ENCODE measurements around the gene HDAC4. TPM values are rescaled to one million over a fixed set of nuclear protein-coding genes. Genes with fewer than 3 reads are reported as not detected.
A peak's percentile ranks its signal among the peaks of the same experiment; 100 is the strongest.
"Not testable (repeated sequence)": the region's sequence is repeated elsewhere in the genome, so short reads cannot be mapped to it uniquely, and the experiment has no call there.

The HDAC4 gene
- total RNA-seq, 1 donor from 2014 or later, result 46.2 TPM

GRCh38 chr2:239041062-239041461 lies 359.8 kb downstream of the HDAC4 start:
- peak overlapping the region; percentile 28 for H3K27ac Mint-ChIP-seq
- H3K4me3 Mint-ChIP-seq (ENCODE audit: low read depth), result no peak overlapping the region
- TF ChIP-seq, protein P1, sequence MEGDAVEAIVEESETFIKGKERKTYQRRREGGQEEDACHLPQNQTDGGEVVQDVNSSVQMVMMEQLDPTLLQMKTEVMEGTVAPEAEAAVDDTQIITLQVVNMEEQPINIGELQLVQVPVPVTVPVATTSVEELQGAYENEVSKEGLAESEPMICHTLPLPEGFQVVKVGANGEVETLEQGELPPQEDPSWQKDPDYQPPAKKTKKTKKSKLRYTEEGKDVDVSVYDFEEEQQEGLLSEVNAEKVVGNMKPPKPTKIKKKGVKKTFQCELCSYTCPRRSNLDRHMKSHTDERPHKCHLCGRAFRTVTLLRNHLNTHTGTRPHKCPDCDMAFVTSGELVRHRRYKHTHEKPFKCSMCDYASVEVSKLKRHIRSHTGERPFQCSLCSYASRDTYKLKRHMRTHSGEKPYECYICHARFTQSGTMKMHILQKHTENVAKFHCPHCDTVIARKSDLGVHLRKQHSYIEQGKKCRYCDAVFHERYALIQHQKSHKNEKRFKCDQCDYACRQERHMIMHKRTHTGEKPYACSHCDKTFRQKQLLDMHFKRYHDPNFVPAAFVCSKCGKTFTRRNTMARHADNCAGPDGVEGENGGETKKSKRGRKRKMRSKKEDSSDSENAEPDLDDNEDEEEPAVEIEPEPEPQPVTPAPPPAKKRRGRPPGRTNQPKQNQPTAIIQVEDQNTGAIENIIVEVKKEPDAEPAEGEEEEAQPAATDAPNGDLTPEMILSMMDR (IDR thresholded peaks at IDR 0.05; ENCODE audit: unreplicated experiment), result no peak
- peaks cover 18% of the 10 kb centered on the region for H3K27me3 Mint-ChIP-seq
- no peaks in the 10 kb centered on the region for H3K36me3 Mint-ChIP-seq (ENCODE audit: insufficient read depth)
- DNase-seq (ENCODE audit: low spot score, unreplicated experiment), result no peak
- H3K9me3 Mint-ChIP-seq (ENCODE audit: low read depth), result no peaks in the 10 kb centered on the region
- peaks cover 2% of the 10 kb centered on the region for H3K4me1 Mint-ChIP-seq (ENCODE audit: low read depth)

DNA sequence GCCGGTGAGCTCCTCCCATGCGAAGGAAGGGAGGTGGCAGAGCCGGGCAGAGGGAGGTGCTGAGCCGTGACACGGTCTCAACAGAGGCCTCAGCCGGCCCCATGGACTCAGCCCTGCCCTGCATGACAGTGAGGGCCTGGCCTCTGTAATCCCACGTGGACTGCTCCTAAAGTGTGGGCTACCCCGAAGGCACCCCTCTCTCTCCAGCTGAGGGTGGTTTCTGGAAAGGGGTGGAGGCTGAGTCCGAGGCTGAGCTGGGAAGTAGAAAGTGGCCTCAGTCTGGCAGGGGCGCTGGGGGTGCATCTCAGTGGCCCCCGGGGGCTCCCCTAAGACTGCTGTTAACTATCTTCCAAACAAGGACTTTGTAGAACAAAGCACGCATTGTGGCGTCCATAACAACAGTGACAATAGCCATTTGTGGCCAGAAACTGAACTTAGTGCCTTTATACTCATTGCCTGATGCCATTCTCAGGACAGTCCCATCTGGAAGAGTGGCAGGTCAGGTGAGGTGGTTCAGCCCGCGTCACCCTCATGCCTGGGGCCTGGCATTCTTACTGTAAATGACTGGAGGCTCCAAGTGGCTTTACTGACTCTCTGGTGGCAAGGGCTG lies 360.6 kb downstream of the HDAC4 start:
- DNase-seq (ENCODE audit: low spot score, unreplicated experiment), result no peak
- no peaks in the 10 kb centered on the region for H3K9me3 Mint-ChIP-seq (ENCODE audit: low read depth)
- H3K36me3 Mint-ChIP-seq (ENCODE audit: insufficient read depth), result no peaks in the 10 kb centered on the region
- no peak overlapping the region for H3K4me3 Mint-ChIP-seq (ENCODE audit: low read depth)
- TF ChIP-seq, protein P1 (IDR thresholded peaks at IDR 0.05; ENCODE audit: unreplicated experiment), result no peak
- H3K27ac Mint-ChIP-seq, result no peak overlapping the region
- peaks cover 2% of the 10 kb centered on the region for H3K4me1 Mint-ChIP-seq (ENCODE audit: low read depth)
- peaks cover 18% of the 10 kb centered on the region for H3K27me3 Mint-ChIP-seq

GRCh38 chr2:239039479-239039861 lies 361.4 kb downstream of the HDAC4 start:
- no peaks in the 10 kb centered on the region for H3K36me3 Mint-ChIP-seq (ENCODE audit: insufficient read depth)
- H3K27ac Mint-ChIP-seq, result no peak overlapping the region
- DNase-seq (ENCODE audit: low spot score, unreplicated experiment), result no peak

GRCh38 chr2:239038773-239039478 lies 361.9 kb downstream of the HDAC4 start:
- Mint-ChIP-seq H3K4me3 (ENCODE audit: low read depth) (no peak overlapping the region), H3K9me3 (ENCODE audit: low read depth) (no peaks in the 10 kb centered on the region), H3K4me1 (ENCODE audit: low read depth) (peaks cover 2% of the 10 kb centered on the region), H3K36me3 (ENCODE audit: insufficient read depth) (no peaks in the 10 kb centered on the region), H3K27ac (no peak overlapping the region), H3K27me3 (peaks cover 21% of the 10 kb centered on the region)
- TF ChIP-seq, protein P1 (IDR thresholded peaks at IDR 0.05; ENCODE audit: unreplicated experiment), result no peak
- DNase-seq (ENCODE audit: low spot score, unreplicated experiment), result no peak

More at GRCh38 chr2:239039479-239039861, 361.4 kb downstream of the HDAC4 start:
- TF ChIP-seq, protein P1 (IDR thresholded peaks at IDR 0.05; ENCODE audit: unreplicated experiment), result no peak
- Mint-ChIP-seq H3K4me3 (ENCODE audit: low read depth) (no peak overlapping the region), H3K27me3 (peaks cover 19% of the 10 kb centered on the region), H3K9me3 (ENCODE audit: low read depth) (no peaks in the 10 kb centered on the region), H3K4me1 (ENCODE audit: low read depth) (peaks cover 2% of the 10 kb centered on the region)

DNA sequence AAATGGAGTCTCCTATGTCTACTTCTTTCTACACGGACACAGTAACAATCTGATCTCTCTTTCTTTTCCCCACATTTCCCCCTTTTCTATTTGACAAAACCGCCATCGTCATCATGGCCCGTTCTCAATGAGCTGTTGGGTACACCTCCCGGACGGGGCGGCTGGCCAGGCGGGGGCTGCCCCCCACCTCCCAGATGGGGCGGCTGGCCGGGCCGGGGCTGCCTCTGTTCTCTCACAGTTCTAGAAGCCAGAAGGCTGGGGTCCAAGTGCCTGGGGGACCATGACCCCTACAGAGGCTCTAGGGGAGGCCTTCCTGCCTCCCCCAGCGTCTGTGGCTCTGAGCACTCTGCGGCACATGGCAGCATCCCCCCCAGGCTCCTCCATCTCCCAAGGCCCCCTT lies 362.5 kb downstream of the HDAC4 start:
- not testable (repeated sequence) for H3K27ac Mint-ChIP-seq; H3K4me3 Mint-ChIP-seq (ENCODE audit: low read depth); H3K9me3 Mint-ChIP-seq (ENCODE audit: low read depth); H3K36me3 Mint-ChIP-seq (ENCODE audit: insufficient read depth); H3K4me1 Mint-ChIP-seq (ENCODE audit: low read depth); DNase-seq (ENCODE audit: low spot score, unreplicated experiment)
- peaks cover 18% of the 10 kb centered on the region for H3K27me3 Mint-ChIP-seq

DNA sequence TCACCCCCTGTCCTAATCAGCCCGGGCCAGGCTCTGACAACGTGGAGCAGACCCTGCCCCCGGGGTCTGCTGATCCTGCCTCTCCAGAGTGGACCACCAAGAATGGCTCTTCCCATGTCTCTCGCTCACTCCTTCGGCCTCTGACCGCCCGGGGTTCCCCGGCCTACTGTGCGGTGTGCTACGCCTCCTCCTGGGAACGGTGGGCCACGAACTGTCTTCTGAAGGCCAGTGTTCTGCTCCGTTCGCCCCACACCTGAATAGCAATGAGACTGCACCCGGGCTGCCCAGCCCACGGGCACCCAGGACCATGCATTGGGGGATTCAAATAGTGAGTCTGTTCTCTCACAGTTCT lies 363.3 kb downstream of the HDAC4 start:
- TF ChIP-seq, protein P1 (IDR thresholded peaks at IDR 0.05; ENCODE audit: unreplicated experiment), result no peak
- Mint-ChIP-seq H3K4me3 (ENCODE audit: low read depth) (no peak overlapping the region), H3K4me1 (ENCODE audit: low read depth) (peaks cover 2% of the 10 kb centered on the region), H3K27me3 (peaks cover 16% of the 10 kb centered on the region), H3K9me3 (ENCODE audit: low read depth) (peaks cover 3% of the 10 kb centered on the region), H3K27ac (no peak overlapping the region), H3K36me3 (ENCODE audit: insufficient read depth) (no peaks in the 10 kb centered on the region)
- DNase-seq (ENCODE audit: low spot score, unreplicated experiment), result no peak
